HEK293 (cell line): ENCODE data around the gene LCNL1.

ENCODE experiments used
- CTCF ChIA-PET: fragments of 350-600 bp; formaldehyde crosslinking; extraction: SDS; loops from one replicate; lab custom pipeline; 2021; ENCODE audit warnings: antibody characterized with exemption; lab: Yijun Ruan, JAX
- POLR2A ChIA-PET: fragments of 300-600 bp; formaldehyde crosslinking; extraction: SDS; loops from one replicate; lab custom pipeline; 2020; ENCODE audit warnings: antibody characterized with exemption, inconsistent platforms; lab: Yijun Ruan, JAX
- H3K27ac ChIP-seq: fragments of 200-500 bp; sonication (Bioruptor generic); 2 replicates; pipeline ENCODE4 v1.5.1; 2014; ENCODE audit warnings: low read depth, low read length, control low read depth, inconsistent platforms; ENCODE audit errors: extremely low read depth
- H3K36me3 ChIP-seq, 2 experiments: fragments of 200-500 bp in 1 of 2; sonication (Bioruptor generic) in 1 of 2; 1 replicate in 1 of 2; 2 replicates in 1 of 2; pipeline ENCODE4 v1.5.1; 2014 to 2017; ENCODE audit warnings: inconsistent platforms in 2 of 2, low read length in 2 of 2; ENCODE audit not compliant: control insufficient read depth in 2 of 2, insufficient read depth in 1 of 2
- H3K4me1 ChIP-seq: fragments of 200-500 bp; sonication (Bioruptor generic); 2 replicates; pipeline ENCODE4 v1.5.1; 2014; ENCODE audit warnings: mild to moderate bottlenecking, low read length, inconsistent platforms; ENCODE audit not compliant: control insufficient read depth, insufficient read depth
- H3K4me3 ChIP-seq: 2 replicates; pipeline ENCODE4 v1.5.1; 2011; ENCODE audit warnings: low read depth, mild to moderate bottlenecking, control low read depth, low read length, moderate library complexity
- H3K9me3 ChIP-seq: fragments of 200-500 bp; sonication (Bioruptor generic); 2 replicates; pipeline ENCODE4 v1.5.1; 2014; ENCODE audit warnings: low read depth, low read length, inconsistent platforms; ENCODE audit not compliant: control insufficient read depth, insufficient read depth
- BCL11A ChIP-seq: fragments of 450-650 bp; formaldehyde crosslinking; IDR thresholded peaks from 2 replicates; pipeline ENCODE4 v1.5.1; 2016; ENCODE audit warnings: low read depth, missing biosample characterization, missing genetic modification characterization
- GFI1B ChIP-seq: fragments of 450-650 bp; formaldehyde crosslinking; IDR thresholded peaks from 2 replicates; pipeline ENCODE4 v1.5.1; 2016; ENCODE audit warnings: missing biosample characterization, missing genetic modification characterization
- GLI4 ChIP-seq: fragments of 450-650 bp; formaldehyde crosslinking; IDR thresholded peaks from 2 replicates; pipeline ENCODE4 v1.5.1; 2016; ENCODE audit warnings: missing biosample characterization, missing genetic modification characterization
- IKZF3 ChIP-seq: fragments of 450-650 bp; IDR thresholded peaks from 2 replicates; pipeline ENCODE4 v1.5.0; 2018; ENCODE audit warnings: missing biosample characterization, mild to moderate bottlenecking, missing genetic modification characterization, moderate library complexity
- KLF10 ChIP-seq: fragments of 450-650 bp; IDR thresholded peaks from 2 replicates; pipeline ENCODE4 v1.5.1; 2018; ENCODE audit warnings: missing biosample characterization, mild to moderate bottlenecking, missing genetic modification characterization
- KLF7 ChIP-seq: fragments of 450-650 bp; formaldehyde crosslinking; IDR thresholded peaks from 2 replicates; pipeline ENCODE4 v1.5.1; 2016; ENCODE audit warnings: missing biosample characterization, missing genetic modification characterization, borderline replicate concordance
- PRDM1 ChIP-seq: fragments of 450-650 bp; formaldehyde crosslinking; IDR thresholded peaks from 2 replicates; pipeline ENCODE4; 2016; ENCODE audit warnings: missing biosample characterization, missing genetic modification characterization
- SALL2 ChIP-seq: fragments of 450-650 bp; formaldehyde crosslinking; IDR thresholded peaks from 2 replicates; pipeline ENCODE4 v1.5.0; 2017; ENCODE audit warnings: missing biosample characterization, mild to moderate bottlenecking, missing genetic modification characterization, borderline replicate concordance
- ZBTB21 ChIP-seq: fragments of 450-650 bp; formaldehyde crosslinking; IDR thresholded peaks from 2 replicates; pipeline ENCODE4 v1.5.1; 2017; ENCODE audit warnings: missing biosample characterization, missing genetic modification characterization
- ZBTB7A ChIP-seq: fragments of 450-650 bp; formaldehyde crosslinking; IDR thresholded peaks from 2 replicates; pipeline ENCODE4 v1.5.1; 2016; ENCODE audit warnings: low read depth, missing biosample characterization, missing genetic modification characterization
- ZNF114 ChIP-seq: fragments of 450-650 bp; formaldehyde crosslinking; IDR thresholded peaks from 2 replicates; pipeline ENCODE4 v1.5.0; 2017; ENCODE audit warnings: missing biosample characterization, missing genetic modification characterization
- ZNF16 ChIP-seq: fragments of 450-650 bp; formaldehyde crosslinking; IDR thresholded peaks from 2 replicates; pipeline ENCODE4 v1.5.1; 2016; ENCODE audit warnings: low read depth, missing biosample characterization, missing genetic modification characterization
- ZNF184 ChIP-seq: fragments of 450-650 bp; IDR thresholded peaks from 2 replicates; pipeline ENCODE4 v1.5.1; 2018; ENCODE audit warnings: missing biosample characterization, mild to moderate bottlenecking, missing genetic modification characterization
- ZNF19 ChIP-seq: fragments of 450-650 bp; formaldehyde crosslinking; IDR thresholded peaks from 2 replicates; pipeline ENCODE4; 2016; ENCODE audit warnings: missing biosample characterization, missing genetic modification characterization, low read depth
- ZNF366 ChIP-seq: fragments of 450-650 bp; formaldehyde crosslinking; conservative IDR thresholded peaks from 2 replicates; pipeline ENCODE4 v1.5.1; 2016; ENCODE audit warnings: missing biosample characterization, missing genetic modification characterization
- ZNF621 ChIP-seq: fragments of 450-650 bp; formaldehyde crosslinking; IDR thresholded peaks from 2 replicates; pipeline ENCODE4 v1.5.1; 2017; ENCODE audit warnings: missing biosample characterization, missing genetic modification characterization
- ZNF626 ChIP-seq: fragments of 450-650 bp; sonication (Bioruptor Pico); formaldehyde crosslinking; IDR thresholded peaks from 2 replicates; pipeline ENCODE4 v1.5.1; 2018; ENCODE audit warnings: missing biosample characterization, missing genetic modification characterization, inconsistent platforms
- ZNF701 ChIP-seq: fragments of 450-650 bp; formaldehyde crosslinking; IDR thresholded peaks from 2 replicates; pipeline ENCODE4 v1.5.1; 2016; ENCODE audit warnings: missing biosample characterization, missing genetic modification characterization
- ZNF707 ChIP-seq: fragments of 450-650 bp; formaldehyde crosslinking; IDR thresholded peaks from 2 replicates; pipeline ENCODE4 v1.5.1; 2016; ENCODE audit warnings: missing biosample characterization, missing genetic modification characterization
- TF ChIP-seq, protein P1 (sequence below): sonication (generic); formaldehyde crosslinking; IDR thresholded peaks from 2 replicates; pipeline ENCODE4 v1.8.1; 2022; ENCODE audit warnings: mild to moderate bottlenecking, moderate library complexity, missing genetic modification reagents
- TF ChIP-seq, protein P2 (sequence below): fragments of 450-650 bp; formaldehyde crosslinking; IDR thresholded peaks from 2 replicates; pipeline ENCODE4 v1.5.1; 2016; ENCODE audit warnings: missing biosample characterization, missing genetic modification characterization, low read depth
- TF ChIP-seq, protein P3 (sequence below): fragments of 450-650 bp; formaldehyde crosslinking; IDR thresholded peaks from 2 replicates; pipeline ENCODE4 v1.5.1; 2017; ENCODE audit warnings: missing biosample characterization, missing genetic modification characterization
- TF ChIP-seq, protein P4 (sequence below): fragments of 450-650 bp; formaldehyde crosslinking; IDR thresholded peaks from 2 replicates; pipeline ENCODE4 v1.5.1; 2016; ENCODE audit warnings: missing biosample characterization, missing genetic modification characterization
- TF ChIP-seq, protein P5 (sequence below): fragments of 450-650 bp; formaldehyde crosslinking; IDR thresholded peaks from 2 replicates; pipeline ENCODE4 v1.5.1; 2016; ENCODE audit warnings: missing biosample characterization, missing genetic modification characterization

The LCNL1 gene

DNA sequence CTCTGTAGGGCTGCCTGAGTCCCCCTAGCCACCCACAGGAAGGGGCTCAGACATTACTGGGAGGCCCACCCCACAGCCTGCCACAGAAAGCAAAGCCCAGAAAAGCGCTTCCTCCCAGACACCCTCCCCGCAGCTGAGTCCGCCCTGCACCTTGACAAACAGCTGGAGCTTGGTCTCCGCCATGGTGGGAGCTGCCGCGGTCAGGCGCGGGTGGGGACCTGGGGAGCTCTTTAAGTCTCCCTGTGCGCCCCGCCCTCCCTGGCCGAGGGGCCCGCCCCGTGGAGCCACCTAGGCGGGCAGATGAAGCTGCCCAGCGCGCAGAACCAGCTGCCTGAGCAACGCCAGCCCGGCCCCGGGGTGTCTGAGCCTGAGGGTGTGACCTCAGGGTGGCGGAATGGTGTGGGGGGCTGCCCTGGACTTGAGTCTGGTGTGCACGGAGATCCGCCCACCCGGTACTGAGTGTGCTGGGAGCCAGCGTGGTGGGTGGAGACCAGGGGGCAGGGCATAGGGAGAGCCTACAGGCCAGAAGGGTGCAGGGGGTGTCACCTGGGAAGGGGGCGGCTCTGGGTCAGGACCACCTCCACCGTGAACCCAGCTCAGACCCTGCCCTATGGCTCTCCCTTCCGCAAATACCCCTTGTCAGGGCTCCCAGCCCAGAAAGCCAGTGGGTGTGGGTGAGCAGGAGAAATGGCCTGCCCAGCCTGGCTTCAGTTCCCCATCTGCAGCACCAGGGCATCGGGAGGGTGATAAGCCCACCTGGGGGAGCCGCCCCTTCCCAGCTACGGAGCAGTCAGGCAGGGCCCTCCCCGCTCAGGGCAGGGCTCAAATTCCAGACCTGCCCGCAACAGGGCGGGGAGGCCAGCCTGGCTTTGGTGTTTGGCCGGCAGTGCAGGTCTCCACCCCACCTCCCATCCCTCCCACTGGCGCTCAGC is 13.8 kb downstream of the LCNL1 start, which contains the start of gene CLIC3 (continued):
- TF ChIP-seq, protein P1, sequence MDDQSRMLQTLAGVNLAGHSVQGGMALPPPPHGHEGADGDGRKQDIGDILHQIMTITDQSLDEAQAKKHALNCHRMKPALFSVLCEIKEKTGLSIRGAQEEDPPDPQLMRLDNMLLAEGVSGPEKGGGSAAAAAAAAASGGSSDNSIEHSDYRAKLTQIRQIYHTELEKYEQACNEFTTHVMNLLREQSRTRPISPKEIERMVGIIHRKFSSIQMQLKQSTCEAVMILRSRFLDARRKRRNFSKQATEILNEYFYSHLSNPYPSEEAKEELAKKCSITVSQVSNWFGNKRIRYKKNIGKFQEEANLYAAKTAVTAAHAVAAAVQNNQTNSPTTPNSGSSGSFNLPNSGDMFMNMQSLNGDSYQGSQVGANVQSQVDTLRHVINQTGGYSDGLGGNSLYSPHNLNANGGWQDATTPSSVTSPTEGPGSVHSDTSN (CRISPR knock-in tag) = no peak; the same call in 1 of the 2 replicates
- TF ChIP-seq GLI4 (no peak), ZNF701 (tag by site-specific recombination) (no peak), BCL11A (tag by site-specific recombination) (no peak), SALL2 (no peak), ZNF19 (tag by site-specific recombination) (no peak), PRDM1 (tag by site-specific recombination) (no peak), ZNF621 (tag by site-specific recombination) (no peak), ZBTB7A (tag by site-specific recombination) (0 out of 2 replicates have a peak, but pooled peaks have one; percentile 32), ZBTB21 (tag by site-specific recombination) (no peak)
- TF ChIP-seq, protein P2, sequence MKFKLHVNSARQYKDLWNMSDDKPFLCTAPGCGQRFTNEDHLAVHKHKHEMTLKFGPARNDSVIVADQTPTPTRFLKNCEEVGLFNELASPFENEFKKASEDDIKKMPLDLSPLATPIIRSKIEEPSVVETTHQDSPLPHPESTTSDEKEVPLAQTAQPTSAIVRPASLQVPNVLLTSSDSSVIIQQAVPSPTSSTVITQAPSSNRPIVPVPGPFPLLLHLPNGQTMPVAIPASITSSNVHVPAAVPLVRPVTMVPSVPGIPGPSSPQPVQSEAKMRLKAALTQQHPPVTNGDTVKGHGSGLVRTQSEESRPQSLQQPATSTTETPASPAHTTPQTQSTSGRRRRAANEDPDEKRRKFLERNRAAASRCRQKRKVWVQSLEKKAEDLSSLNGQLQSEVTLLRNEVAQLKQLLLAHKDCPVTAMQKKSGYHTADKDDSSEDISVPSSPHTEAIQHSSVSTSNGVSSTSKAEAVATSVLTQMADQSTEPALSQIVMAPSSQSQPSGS = no peak
- TF ChIP-seq, protein P3, sequence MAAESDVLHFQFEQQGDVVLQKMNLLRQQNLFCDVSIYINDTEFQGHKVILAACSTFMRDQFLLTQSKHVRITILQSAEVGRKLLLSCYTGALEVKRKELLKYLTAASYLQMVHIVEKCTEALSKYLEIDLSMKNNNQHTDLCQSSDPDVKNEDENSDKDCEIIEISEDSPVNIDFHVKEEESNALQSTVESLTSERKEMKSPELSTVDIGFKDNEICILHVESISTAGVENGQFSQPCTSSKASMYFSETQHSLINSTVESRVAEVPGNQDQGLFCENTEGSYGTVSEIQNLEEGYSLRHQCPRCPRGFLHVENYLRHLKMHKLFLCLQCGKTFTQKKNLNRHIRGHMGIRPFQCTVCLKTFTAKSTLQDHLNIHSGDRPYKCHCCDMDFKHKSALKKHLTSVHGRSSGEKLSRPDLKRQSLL (tag by site-specific recombination) = no peak
- TF ChIP-seq, all 188 proteins: peak for 19

DNA sequence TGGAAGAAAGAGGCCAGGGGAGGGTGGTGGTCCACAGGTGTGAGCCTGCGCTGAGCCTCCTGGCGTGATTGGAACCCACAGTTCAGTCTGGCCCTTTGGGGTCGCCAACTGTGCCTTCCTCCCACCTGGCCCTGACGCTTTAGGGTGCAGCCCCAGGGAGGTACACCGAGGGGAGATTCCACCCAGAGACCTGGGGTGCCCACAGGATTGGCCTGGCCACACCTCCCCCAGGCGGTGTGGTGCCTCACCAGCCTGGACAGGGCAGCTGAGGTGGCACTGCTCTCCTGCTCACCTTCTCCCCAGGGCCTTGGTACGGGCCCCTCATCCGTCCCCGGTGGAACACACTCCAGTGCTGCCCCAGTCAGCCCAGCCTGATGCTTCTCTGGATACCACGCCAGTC is 14.6 kb downstream of the LCNL1 start:
- peaks cover 5% of the 10 kb centered on the region for H3K4me1 ChIP-seq
- H3K9me3 ChIP-seq = no peaks in the 10 kb centered on the region
- ChIA-PET POLR2A (interaction anchor here (1.3 kb wide), 2 partner anchors 111 to 156 kb away, joined by 3 to 4 read pairs; partner anchors contain the start of gene TRAF2), CTCF (interaction anchor here (0.6 to 5.4 kb wide), 3 partner anchors 32 to 49 kb away, joined by 3 to 38 read pairs (median 15); partner anchors contain the start of gene ABCA2)
- H3K36me3 ChIP-seq = peaks cover 0 to 18% of the 10 kb centered on the region in 2 experiments; a peak in 1 of 3 replicates
- H3K27ac ChIP-seq = no peak overlapping the region
- TF ChIP-seq KLF10 = no peak
- TF ChIP-seq, protein P4, sequence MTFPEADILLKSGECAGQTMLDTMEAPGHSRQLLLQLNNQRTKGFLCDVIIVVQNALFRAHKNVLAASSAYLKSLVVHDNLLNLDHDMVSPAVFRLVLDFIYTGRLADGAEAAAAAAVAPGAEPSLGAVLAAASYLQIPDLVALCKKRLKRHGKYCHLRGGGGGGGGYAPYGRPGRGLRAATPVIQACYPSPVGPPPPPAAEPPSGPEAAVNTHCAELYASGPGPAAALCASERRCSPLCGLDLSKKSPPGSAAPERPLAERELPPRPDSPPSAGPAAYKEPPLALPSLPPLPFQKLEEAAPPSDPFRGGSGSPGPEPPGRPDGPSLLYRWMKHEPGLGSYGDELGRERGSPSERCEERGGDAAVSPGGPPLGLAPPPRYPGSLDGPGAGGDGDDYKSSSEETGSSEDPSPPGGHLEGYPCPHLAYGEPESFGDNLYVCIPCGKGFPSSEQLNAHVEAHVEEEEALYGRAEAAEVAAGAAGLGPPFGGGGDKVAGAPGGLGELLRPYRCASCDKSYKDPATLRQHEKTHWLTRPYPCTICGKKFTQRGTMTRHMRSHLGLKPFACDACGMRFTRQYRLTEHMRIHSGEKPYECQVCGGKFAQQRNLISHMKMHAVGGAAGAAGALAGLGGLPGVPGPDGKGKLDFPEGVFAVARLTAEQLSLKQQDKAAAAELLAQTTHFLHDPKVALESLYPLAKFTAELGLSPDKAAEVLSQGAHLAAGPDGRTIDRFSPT (tag by site-specific recombination) = peak; percentile 31
- TF ChIP-seq, all 188 proteins: peak for 1
- no peak overlapping the region for H3K4me3 ChIP-seq

DNA sequence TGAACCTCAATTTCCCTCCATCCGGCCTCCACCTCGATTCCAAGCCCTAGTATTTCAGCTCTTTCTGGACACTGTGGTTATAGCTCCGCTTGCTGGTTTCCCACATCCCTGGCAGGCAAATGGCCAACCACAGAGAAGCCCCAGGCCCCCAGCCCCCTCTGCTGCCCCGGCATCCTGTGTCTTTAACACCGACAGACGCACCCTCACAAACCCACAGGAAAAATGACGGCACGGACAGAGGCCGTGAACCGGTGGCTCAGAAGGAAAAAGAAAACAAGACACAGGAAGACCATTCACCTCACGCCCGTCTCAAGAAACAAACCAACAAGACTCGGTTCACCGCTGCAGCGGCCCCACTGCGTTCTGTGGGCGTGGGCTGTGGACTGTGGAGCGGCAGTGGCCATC is 15.0 kb downstream of the LCNL1 start:
- Histone ChIP-seq H3K4me3 (no peak overlapping the region), H3K36me3 (peaks cover 0 to 18% of the 10 kb centered on the region in 2 experiments; a peak in 1 of 3 replicates), H3K9me3 (no peaks in the 10 kb centered on the region), H3K27ac (no peak overlapping the region), H3K4me1 (peaks cover 5% of the 10 kb centered on the region)
- ChIA-PET POLR2A (interaction anchor here (1.3 kb wide), 1 partner anchor 112 kb away, joined by 4 read pairs; the partner anchor contains the start of gene TRAF2), CTCF (interaction anchor here (3.6 to 5.4 kb wide), 2 partner anchors 32 to 50 kb away, joined by 15 to 38 read pairs; partner anchors contain the start of gene ABCA2)
- no peak for TF ChIP-seq ZNF626 (tag by site-specific recombination)
- TF ChIP-seq ZNF366 = no peak
- no peak for TF ChIP-seq ZNF184 (tag by site-specific recombination)
- no peak for TF ChIP-seq ZNF114
- no peak for TF ChIP-seq IKZF3 (tag by site-specific recombination)
- TF ChIP-seq, protein P5, sequence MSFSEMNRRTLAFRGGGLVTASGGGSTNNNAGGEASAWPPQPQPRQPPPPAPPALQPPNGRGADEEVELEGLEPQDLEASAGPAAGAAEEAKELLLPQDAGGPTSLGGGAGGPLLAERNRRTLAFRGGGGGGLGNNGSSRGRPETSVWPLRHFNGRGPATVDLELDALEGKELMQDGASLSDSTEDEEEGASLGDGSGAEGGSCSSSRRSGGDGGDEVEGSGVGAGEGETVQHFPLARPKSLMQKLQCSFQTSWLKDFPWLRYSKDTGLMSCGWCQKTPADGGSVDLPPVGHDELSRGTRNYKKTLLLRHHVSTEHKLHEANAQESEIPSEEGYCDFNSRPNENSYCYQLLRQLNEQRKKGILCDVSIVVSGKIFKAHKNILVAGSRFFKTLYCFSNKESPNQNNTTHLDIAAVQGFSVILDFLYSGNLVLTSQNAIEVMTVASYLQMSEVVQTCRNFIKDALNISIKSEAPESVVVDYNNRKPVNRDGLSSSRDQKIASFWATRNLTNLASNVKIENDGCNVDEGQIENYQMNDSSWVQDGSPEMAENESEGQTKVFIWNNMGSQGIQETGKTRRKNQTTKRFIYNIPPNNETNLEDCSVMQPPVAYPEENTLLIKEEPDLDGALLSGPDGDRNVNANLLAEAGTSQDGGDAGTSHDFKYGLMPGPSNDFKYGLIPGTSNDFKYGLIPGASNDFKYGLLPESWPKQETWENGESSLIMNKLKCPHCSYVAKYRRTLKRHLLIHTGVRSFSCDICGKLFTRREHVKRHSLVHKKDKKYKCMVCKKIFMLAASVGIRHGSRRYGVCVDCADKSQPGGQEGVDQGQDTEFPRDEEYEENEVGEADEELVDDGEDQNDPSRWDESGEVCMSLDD = no peak
- TF ChIP-seq GFI1B (tag by site-specific recombination) = no peak
- TF ChIP-seq ZNF707 = no peak
- no peak for TF ChIP-seq ZNF16 (tag by site-specific recombination)
- no peak for TF ChIP-seq KLF7 (tag by site-specific recombination)
